Astrocyte (in vitro differentiated cells and primary cell): Measurements from ENCODE around the gene DNASE1L2.

ENCODE experiments used
- CTCF ChIP-seq: IDR thresholded peaks from 2 replicates; pipeline ENCODE4 v1.5.1; 2011; ENCODE audit warnings: low read depth, mild to moderate bottlenecking, inconsistent platforms, low read length, moderate library complexity; ENCODE audit not compliant: insufficient read depth
- EZH2 ChIP-seq: IDR thresholded peaks from 2 replicates; pipeline ENCODE4 v1.6.1; 2012; ENCODE audit warnings: mild to moderate bottlenecking, low read length, inconsistent platforms; ENCODE audit not compliant: insufficient read depth

DNA sequence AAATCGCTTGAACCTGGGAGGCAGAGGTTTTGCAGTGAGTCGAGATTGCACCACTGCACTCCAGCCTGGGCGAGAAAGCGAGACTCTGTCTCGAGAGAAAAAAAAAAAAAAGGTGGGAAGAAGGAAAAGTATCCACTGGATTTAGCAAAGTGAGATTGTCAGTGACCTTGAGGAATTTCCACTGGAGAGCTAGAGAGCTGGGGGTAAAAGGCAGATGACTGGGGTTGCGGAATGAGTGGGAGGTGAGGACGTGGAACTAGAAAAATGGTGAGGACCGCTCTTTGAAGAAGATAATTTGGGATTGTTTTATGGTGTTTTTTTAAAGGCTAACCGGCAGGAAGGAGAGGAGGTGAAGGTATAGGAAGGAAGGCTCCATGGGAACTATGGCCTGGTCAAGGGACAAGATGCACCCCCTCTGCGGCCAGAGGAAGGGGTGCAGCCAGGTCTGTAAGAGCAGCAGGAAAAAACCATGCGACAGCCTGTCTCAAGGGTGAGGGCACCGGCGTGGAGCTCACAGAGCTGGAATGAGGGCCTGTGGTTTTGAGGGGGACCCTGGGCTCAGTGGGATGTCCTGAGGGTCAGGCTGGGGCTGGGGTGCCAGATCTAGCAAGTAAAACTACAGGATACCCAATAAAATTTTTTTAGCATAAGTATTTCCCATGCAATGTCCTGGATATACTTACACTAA, 31.7 kb upstream of the DNASE1L2 start:
- TF ChIP-seq CTCF (no peak), EZH2 (no peak)
